Activated effector memory CD4-positive, alpha-beta T cell treated with anti-CD3 and anti-CD28 coated beads, Interleukin-2, amount 50 U/mL, for 16 hours (primary cell): ENCODE results near the gene KRTAP21-3.
"Not testable (repeated sequence)": the region's sequence is repeated elsewhere in the genome, so short reads cannot be mapped to it uniquely, and the experiment has no call there.

ENCODE experiments used
- DNase-seq: peaks from one replicate; pipeline ENCODE4 v3.0.0-alpha.2; 2020

KRTAP21-3 gene

DNA sequence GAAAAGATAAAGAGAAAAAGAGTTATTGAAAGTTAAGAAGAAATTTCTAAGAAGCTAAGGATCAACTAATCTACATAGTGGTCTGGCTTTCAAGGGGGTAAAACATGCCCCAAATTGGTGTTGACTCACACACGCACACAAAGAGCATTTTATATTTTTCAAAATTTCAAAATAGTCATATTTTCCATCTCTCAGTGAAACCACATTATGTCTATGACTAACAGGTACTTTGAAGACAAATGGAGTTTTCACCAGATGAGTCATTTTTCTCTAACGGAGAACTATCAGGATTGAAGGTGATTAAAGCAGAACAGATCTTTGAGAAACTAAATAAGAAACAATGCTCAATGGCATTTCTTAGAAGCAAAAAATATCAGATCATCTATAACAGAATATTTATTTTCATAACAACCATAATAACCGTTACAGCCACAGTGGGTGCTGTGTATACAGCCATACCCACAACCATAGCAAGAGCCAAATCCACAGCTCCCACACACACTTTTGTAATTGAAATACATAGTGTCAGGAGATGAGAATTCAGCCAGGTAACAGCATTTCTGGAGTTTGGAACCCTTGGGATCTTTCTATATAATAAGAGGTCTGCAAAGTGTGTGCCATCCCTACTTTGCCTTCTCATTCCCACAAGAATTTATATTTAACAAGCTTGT is at the start of gene KRTAP21-3:
TSS of gene KRTAP21-3 (minus strand) at position 539 of the 671 bp plus-strand sequence. CDS start at position 521, 18 bp downstream.
- no peak for DNase-seq

- DNase-seq: no peak
These were observed 42.2 kb upstream of the KRTAP21-3 start for GRCh38 chr21:30760776-30761175.

DNA sequence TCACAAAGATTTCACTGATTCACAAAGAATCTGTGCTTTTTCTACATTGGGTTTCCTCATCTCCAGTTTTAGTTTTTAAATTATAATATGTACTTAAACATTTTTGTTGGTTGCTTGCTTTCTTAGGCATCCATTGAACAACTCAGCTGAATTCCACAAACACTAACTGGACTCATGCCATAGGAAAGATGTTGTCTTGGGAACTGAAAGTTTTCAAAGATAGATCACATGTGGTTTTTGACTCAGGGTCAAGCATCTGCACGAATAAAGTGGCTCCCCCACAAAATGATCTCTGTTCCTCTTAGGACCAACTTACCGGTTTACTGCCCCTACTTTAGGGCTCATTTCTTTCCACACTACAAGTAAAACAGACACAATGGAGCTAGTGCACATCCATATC is 39.7 kb upstream of the KRTAP21-3 start:
- DNase-seq: no peak

- not testable (repeated sequence) for DNase-seq
These were observed 36.8 kb upstream of the KRTAP21-3 start, which contains the start of gene KRTAP21-1 for GRCh38 chr21:30755328-30755727. Gene KRTAP21-1 (minus strand): TSS chr21:30755428. CDS start chr21:30755378, 50 bp downstream.

GRCh38 chr21:30747159-30747558 is 28.6 kb upstream of the KRTAP21-3 start, which contains the start of gene KRTAP21-2:
Gene KRTAP21-2 (minus strand): TSS chr21:30747259. CDS start chr21:30747202, 57 bp downstream.
- DNase-seq: no peak

DNA sequence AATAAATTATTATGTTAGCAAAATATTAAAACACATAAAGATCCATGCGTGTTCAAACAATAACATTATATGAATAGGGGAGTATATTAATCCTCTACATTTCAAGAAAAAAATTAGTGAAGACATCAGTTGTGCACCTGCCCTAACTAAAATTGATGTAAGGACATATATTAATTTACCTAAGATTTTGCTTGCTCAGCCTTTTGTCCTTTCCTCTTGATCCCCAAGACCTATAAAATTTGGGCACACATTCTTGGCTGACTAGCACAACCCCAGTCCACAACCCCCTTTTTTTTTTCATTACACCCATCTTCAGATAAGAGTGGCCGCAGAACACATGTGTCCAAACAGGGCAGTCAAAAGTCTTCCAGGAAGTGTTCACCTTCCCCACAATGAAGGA is 21.9 kb upstream of the KRTAP21-3 start:
- DNase-seq: no peak

- DNase-seq: no peak
These were observed 14.4 kb upstream of the KRTAP21-3 start for GRCh38 chr21:30733026-30733425.

- no peak for DNase-seq
These were observed 8.1 kb upstream of the KRTAP21-3 start for GRCh38 chr21:30726726-30727125.

GRCh38 chr21:30719401-30719800 is 824 bp upstream of the KRTAP21-3 start:
- no peak for DNase-seq

- no peak for DNase-seq
These were observed 1.5 kb downstream of the KRTAP21-3 start for GRCh38 chr21:30717105-30717504.

DNA sequence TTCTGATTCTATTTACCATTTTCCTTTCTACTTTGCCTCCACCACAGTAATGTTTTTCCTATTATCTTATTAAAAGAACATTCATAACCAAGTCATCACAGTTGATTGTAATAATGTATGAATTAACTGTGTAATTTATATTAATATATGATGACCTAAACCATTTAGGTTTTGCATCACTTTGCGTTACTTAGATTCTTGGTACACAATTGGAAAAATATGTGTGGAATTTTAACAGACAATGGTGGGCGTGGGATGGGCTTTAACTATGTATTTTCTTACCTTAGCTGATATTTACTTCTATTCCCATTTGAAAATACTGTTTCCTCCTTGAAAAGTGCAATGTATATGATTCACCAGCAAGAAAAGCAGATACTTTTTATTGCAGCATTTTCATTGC is 3.6 kb downstream of the KRTAP21-3 start:
- no peak for DNase-seq

DNA sequence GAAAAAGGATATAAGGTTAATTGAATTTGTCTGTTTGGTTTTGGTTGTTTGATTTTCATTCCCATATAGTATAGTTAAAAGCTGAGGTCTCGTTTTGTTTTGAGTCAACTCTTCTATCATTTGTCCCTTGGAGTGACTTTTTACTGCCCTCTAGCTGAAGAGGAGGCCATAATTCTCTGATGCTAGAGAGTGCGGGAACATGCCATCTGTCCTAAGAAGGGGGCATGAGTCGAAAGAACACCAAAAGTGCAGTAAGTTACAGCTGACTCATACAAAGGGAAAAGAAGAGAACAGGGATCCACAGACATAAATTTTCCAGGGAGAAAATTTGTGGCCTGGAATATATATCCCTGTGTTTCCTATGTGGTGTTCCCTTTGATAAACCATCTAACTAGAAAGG is 4.1 kb downstream of the KRTAP21-3 start:
- DNase-seq: no peak

GRCh38 chr21:30713766-30714165 is 4.8 kb downstream of the KRTAP21-3 start:
- no peak for DNase-seq

DNA sequence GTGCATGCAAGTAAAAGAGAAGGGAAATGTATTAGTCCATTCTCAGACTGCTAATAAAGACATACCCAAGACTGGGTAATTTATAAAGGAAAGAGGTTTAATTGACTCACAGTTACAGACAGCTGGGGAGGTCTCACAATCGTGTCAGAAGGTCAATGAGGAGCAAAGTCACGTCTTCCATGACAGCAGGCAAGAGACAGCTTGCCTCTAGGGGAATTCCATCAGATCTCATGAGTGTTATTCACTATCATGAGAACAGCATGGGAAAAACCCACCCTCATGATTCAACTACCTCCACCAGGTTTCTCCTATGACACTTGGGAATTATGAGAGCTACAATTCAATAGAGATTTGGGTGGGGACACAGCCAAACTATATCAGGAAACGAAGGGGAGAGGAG is 8.1 kb downstream of the KRTAP21-3 start:
- DNase-seq: peak; percentile 65

DNA sequence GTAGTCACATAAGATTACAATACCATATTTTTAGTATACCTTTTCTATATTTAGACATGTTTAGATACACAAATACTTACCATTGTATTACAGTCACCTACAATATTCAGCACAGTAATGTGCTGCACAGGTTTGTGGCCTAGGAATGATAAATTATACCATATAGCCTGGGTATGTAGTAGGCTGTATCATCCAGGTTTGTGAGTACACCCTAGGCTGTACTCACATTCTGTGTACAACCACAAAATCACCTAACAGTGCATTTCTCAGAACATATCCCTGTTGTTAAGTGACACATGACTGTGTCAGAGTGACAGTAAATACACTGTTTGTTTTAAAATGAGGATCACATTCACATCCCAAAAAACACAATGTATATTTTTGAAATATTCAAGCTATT is 11.2 kb downstream of the KRTAP21-3 start:
- no peak for DNase-seq

DNA sequence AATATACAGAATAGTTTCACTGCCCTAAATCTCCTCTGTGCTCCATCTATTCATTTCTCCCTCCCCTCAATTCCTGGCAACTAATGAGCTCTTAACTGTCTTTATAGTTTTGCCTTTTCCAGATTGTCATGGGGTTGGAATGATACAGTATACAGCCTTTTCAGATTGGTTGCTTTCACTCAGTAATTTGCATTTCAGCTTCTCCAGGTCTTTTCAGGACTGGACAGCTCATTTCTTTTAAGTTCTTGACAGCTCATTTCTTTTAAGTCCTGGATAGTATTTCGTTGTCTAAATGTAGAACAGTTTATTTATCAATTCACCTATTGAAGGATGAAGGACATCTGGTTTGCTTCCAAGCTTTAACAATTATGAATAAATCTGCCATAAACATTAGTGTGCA is 22.6 kb downstream of the KRTAP21-3 start:
- no peak for DNase-seq

DNA sequence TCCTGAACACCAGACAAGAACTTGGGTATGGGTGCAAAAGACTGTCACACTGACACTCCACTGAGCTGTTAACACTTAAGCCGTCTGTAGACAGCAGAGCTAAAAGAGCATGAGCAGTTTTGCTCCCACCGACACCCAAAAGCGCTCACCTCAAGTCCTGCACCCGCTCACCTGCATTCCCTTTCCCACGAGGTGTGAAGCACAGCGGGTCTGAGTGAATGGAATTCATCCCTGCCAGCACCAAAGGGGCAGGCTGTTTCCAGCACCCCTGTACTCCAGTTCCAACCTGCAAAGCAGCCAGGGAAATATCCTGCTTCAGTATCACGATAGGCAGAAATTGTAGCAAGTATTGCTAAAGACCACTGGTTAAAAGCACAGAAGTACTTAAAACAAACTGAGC is 28.8 kb downstream of the KRTAP21-3 start:
- DNase-seq: no peak

DNA sequence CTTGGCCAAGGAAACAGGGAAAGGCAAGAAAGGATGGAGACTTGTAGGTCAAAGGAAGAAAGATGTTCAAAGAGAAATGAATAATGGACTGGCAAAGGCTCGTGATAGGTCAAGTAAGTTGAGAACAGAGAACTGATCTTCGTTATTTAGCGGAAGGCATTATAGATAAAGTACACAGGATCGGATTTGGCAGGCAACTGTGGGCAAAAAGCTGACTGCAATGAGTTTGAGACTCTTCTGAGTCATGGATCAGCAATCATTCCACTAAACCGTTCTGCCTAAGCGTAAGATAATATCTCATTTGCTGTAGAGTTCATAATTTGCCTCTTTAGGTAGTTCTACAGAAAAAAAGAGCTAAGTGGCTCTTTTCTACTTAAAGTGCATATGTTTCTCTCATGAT is 34.1 kb downstream of the KRTAP21-3 start:
- no peak for DNase-seq

GRCh38 chr21:30680586-30680985 is 38.0 kb downstream of the KRTAP21-3 start:
- DNase-seq: no peak

DNA sequence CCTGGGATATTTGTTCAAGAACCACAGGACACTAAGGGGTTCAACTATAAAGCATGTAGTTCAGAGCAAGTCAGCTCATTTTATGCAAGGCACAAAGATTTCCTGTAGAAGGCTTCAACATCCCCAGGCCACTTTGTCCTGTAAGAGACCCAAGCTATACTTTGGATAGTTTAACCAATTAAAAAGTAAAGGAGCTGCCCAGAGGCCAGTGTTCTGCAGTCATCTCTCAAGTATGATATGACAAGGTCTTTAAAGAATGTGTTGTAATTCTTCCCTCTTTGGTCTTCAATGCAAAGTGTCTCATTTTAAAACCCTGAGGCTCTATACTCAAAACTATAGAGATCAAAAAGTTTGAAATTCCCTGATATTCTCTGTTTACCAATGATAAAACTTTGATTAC is 41.8 kb downstream of the KRTAP21-3 start:
- DNase-seq: no peak

GRCh38 chr21:30674312-30674711 is 44.3 kb downstream of the KRTAP21-3 start:
- DNase-seq: no peak

- DNase-seq: no peak
These were observed 45.5 kb downstream of the KRTAP21-3 start for GRCh38 chr21:30672985-30673650.

GRCh38 chr21:30668776-30669175 is 49.8 kb downstream of the KRTAP21-3 start:
- no peak for DNase-seq
